ENCODE data around the gene SLFN12L. TPM values are rescaled to one million over a fixed set of nuclear protein-coding genes. Genes with fewer than 3 reads are reported as not detected.

SLFN12L gene
- total RNA-seq, 1 donor from 2014 or later: not detected

DNA sequence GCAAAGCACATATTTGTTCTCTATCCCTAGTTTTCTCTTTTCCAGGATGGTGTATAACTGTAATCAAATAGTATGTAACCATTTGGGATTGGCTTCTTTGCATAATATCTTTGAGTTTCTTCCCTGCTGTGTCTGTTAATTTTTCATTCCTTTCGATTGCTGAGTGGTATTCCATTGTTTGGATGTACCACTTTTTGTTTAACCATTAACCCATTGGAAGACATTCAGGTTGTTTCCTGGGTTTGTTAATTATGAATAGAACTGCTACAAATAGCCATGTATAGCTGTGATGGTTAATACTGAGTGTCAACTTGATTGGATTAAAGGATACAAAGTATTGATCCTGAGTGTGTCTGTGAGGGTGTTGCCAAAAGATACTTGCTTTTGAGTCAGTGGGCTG, 84.3 kb downstream of the SLFN12L start:
- H3K27me3 Mint-ChIP-seq (ENCODE audit: unreplicated experiment): peaks cover 37% of the 10 kb centered on the region
- no peak overlapping the region for H3K4me3 Mint-ChIP-seq (ENCODE audit: unreplicated experiment)
- H3K36me3 Mint-ChIP-seq (ENCODE audit: unreplicated experiment): peaks cover 4% of the 10 kb centered on the region
- no peak overlapping the region for H3K27ac Mint-ChIP-seq (ENCODE audit: unreplicated experiment)
- H3K9me3 Mint-ChIP-seq (ENCODE audit: unreplicated experiment): peaks cover 6% of the 10 kb centered on the region
- DNase-seq: no peak
- TF ChIP-seq, protein P1, sequence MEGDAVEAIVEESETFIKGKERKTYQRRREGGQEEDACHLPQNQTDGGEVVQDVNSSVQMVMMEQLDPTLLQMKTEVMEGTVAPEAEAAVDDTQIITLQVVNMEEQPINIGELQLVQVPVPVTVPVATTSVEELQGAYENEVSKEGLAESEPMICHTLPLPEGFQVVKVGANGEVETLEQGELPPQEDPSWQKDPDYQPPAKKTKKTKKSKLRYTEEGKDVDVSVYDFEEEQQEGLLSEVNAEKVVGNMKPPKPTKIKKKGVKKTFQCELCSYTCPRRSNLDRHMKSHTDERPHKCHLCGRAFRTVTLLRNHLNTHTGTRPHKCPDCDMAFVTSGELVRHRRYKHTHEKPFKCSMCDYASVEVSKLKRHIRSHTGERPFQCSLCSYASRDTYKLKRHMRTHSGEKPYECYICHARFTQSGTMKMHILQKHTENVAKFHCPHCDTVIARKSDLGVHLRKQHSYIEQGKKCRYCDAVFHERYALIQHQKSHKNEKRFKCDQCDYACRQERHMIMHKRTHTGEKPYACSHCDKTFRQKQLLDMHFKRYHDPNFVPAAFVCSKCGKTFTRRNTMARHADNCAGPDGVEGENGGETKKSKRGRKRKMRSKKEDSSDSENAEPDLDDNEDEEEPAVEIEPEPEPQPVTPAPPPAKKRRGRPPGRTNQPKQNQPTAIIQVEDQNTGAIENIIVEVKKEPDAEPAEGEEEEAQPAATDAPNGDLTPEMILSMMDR (IDR thresholded peaks at IDR 0.05; ENCODE audit: partially characterized antibody, unreplicated experiment): no peak
- H3K4me1 Mint-ChIP-seq (ENCODE audit: low read depth, unreplicated experiment): no peaks in the 10 kb centered on the region

GRCh38 chr17:35449371-35449931, 88.0 kb downstream of the SLFN12L start:
- peaks cover 24% of the 10 kb centered on the region for H3K27me3 Mint-ChIP-seq (ENCODE audit: unreplicated experiment)
- H3K4me3 Mint-ChIP-seq (ENCODE audit: unreplicated experiment): peak overlapping the region; percentile 75
- peaks cover 5% of the 10 kb centered on the region for H3K4me1 Mint-ChIP-seq (ENCODE audit: low read depth, unreplicated experiment)
- no peak overlapping the region for H3K27ac Mint-ChIP-seq (ENCODE audit: unreplicated experiment)
- peaks cover 5% of the 10 kb centered on the region for H3K9me3 Mint-ChIP-seq (ENCODE audit: unreplicated experiment)
- H3K36me3 Mint-ChIP-seq (ENCODE audit: unreplicated experiment): no peaks in the 10 kb centered on the region
- peak; percentile 35 for DNase-seq
- TF ChIP-seq, protein P1 (IDR thresholded peaks at IDR 0.05; ENCODE audit: partially characterized antibody, unreplicated experiment): no peak

DNA sequence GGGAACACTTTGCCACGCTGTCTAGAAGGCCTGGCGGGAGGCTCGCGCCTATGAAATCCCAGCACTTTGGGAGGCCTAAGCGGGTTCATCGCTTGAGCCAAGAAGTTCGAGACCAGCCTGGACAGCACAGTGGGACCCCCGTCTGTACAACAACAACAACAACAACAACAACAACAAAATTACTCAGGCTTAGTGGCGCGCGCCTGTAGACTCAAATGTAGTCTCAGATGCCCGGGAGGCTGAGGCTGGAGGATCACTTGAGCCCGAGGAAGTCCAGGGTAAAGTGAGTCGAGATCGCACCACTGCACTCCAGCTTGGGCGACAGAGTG, 88.6 kb downstream of the SLFN12L start:
- Mint-ChIP-seq H3K4me1 (ENCODE audit: low read depth, unreplicated experiment) (peaks cover 5% of the 10 kb centered on the region), H3K27me3 (ENCODE audit: unreplicated experiment) (peaks cover 23% of the 10 kb centered on the region), H3K9me3 (ENCODE audit: unreplicated experiment) (peaks cover 5% of the 10 kb centered on the region), H3K36me3 (ENCODE audit: unreplicated experiment) (no peaks in the 10 kb centered on the region), H3K4me3 (ENCODE audit: unreplicated experiment) (peak overlapping the region; percentile 74), H3K27ac (ENCODE audit: unreplicated experiment) (no peak overlapping the region)
- TF ChIP-seq, protein P1 (IDR thresholded peaks at IDR 0.05; ENCODE audit: partially characterized antibody, unreplicated experiment): no peak
- no peak for DNase-seq

GRCh38 chr17:35448214-35448898, 89.1 kb downstream of the SLFN12L start, which contains the start of gene SLFN13:
Gene SLFN13, minus strand, starts transcription at chr17:35448766. Its CDS starts 3,086 bp downstream, at chr17:35445680.
- H3K27me3 Mint-ChIP-seq (ENCODE audit: unreplicated experiment): peaks cover 23% of the 10 kb centered on the region
- no peaks in the 10 kb centered on the region for H3K36me3 Mint-ChIP-seq (ENCODE audit: unreplicated experiment)
- peak within 1 kb of the TSS; percentile 65 for H3K27ac Mint-ChIP-seq (ENCODE audit: unreplicated experiment)
- peak within 1 kb of the TSS; percentile 75 for H3K4me3 Mint-ChIP-seq (ENCODE audit: unreplicated experiment)
- peak; percentile 48 for DNase-seq
- TF ChIP-seq, protein P1 (IDR thresholded peaks at IDR 0.05; ENCODE audit: partially characterized antibody, unreplicated experiment): no peak
- peaks cover 5% of the 10 kb centered on the region for H3K4me1 Mint-ChIP-seq (ENCODE audit: low read depth, unreplicated experiment)
- peaks cover 5% of the 10 kb centered on the region for H3K9me3 Mint-ChIP-seq (ENCODE audit: unreplicated experiment)

DNA sequence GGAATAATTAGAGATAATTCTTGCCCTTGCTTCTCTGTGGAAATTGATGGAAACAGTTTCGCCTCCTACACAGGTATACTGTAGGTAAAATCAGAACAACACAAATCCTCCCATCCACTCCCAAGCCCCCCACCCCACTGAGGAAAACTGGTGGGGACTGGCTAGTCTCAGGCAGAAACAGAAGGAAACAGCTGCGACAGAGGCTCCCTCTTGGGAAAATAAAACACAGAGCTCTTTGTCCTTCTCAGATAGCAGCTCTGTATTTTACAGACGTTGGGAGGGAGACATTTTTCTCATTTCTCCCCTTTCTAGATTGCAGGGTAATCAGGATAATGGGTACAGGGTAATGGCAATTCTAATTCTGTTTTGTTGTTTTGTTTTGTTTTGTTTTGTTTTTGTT, 90.0 kb downstream of the SLFN12L start:
- peak; percentile 40 for DNase-seq
- peaks cover 5% of the 10 kb centered on the region for H3K4me1 Mint-ChIP-seq (ENCODE audit: low read depth, unreplicated experiment)
- H3K4me3 Mint-ChIP-seq (ENCODE audit: unreplicated experiment): peak overlapping the region; percentile 66
- H3K27ac Mint-ChIP-seq (ENCODE audit: unreplicated experiment): peak overlapping the region; percentile 65
- TF ChIP-seq, protein P1 (IDR thresholded peaks at IDR 0.05; ENCODE audit: partially characterized antibody, unreplicated experiment): no peak
- peaks cover 19% of the 10 kb centered on the region for H3K27me3 Mint-ChIP-seq (ENCODE audit: unreplicated experiment)
- no peaks in the 10 kb centered on the region for H3K36me3 Mint-ChIP-seq (ENCODE audit: unreplicated experiment)
- H3K9me3 Mint-ChIP-seq (ENCODE audit: unreplicated experiment): peaks cover 5% of the 10 kb centered on the region
